Omental fat pad (tissue), 4 donors: ENCODE results near the gene NEK5. TPM values are rescaled to one million over a fixed set of nuclear protein-coding genes. Genes with fewer than 3 reads are reported as not detected.

ENCODE experiments used
- ATAC-seq: fragments of 150-250 bp; one replicate; pipeline ENCODE4 v1.9.1; 2016; ENCODE audit warnings: mild to moderate bottlenecking, moderate library complexity; ENCODE audit not compliant: low FRiP score
- DNase-seq: peaks from one replicate; pipeline ENCODE4 v3.0.0-alpha.2; 2019; ENCODE audit warnings: low spot score
- total RNA-seq, 4 donors: library from RNA; depleted of rRNA; stranded (reverse); fragments of >200 nt; gene quantifications; one replicate each; pipeline ENCODE4 v1.1.0, GENCODE V29; 2016
- TF ChIP-seq, protein P1 (sequence below), 3 donors: fragments of 450-650 bp; IDR thresholded peaks; one replicate each; pipeline ENCODE4 v1.5.1; 2016 to 2017; ENCODE audit warnings: antibody characterized with exemption in 3 of 3, mild to moderate bottlenecking in 3 of 3, moderate library complexity in 2 of 3

NEK5 gene
- total RNA-seq, 4 donors from 2014 or later = 0.32 to 2.5 (median 0.52) TPM

DNA sequence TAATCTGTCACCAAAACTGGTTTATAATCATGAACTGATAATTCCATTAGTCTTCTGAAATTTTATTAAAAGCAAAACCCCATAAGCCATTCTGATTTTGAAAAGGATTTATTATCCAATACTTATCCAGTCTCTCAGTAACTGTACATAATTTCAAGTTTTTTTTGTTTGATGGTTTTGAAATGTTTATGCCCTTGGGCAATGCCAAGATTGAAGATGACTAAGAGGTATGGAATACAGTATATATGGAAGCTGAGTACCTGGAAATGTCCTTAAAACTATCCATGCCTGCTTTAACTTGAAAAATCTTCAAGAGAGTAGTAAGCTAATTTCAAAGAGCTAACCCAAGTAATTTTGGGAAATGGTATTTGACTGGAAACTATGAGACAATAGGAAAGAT is 1.8 kb upstream of the NEK5 start:
- no peak for DNase-seq
- TF ChIP-seq, protein P1, sequence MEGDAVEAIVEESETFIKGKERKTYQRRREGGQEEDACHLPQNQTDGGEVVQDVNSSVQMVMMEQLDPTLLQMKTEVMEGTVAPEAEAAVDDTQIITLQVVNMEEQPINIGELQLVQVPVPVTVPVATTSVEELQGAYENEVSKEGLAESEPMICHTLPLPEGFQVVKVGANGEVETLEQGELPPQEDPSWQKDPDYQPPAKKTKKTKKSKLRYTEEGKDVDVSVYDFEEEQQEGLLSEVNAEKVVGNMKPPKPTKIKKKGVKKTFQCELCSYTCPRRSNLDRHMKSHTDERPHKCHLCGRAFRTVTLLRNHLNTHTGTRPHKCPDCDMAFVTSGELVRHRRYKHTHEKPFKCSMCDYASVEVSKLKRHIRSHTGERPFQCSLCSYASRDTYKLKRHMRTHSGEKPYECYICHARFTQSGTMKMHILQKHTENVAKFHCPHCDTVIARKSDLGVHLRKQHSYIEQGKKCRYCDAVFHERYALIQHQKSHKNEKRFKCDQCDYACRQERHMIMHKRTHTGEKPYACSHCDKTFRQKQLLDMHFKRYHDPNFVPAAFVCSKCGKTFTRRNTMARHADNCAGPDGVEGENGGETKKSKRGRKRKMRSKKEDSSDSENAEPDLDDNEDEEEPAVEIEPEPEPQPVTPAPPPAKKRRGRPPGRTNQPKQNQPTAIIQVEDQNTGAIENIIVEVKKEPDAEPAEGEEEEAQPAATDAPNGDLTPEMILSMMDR (IDR thresholded peaks at IDR 0.05) = no peak

DNA sequence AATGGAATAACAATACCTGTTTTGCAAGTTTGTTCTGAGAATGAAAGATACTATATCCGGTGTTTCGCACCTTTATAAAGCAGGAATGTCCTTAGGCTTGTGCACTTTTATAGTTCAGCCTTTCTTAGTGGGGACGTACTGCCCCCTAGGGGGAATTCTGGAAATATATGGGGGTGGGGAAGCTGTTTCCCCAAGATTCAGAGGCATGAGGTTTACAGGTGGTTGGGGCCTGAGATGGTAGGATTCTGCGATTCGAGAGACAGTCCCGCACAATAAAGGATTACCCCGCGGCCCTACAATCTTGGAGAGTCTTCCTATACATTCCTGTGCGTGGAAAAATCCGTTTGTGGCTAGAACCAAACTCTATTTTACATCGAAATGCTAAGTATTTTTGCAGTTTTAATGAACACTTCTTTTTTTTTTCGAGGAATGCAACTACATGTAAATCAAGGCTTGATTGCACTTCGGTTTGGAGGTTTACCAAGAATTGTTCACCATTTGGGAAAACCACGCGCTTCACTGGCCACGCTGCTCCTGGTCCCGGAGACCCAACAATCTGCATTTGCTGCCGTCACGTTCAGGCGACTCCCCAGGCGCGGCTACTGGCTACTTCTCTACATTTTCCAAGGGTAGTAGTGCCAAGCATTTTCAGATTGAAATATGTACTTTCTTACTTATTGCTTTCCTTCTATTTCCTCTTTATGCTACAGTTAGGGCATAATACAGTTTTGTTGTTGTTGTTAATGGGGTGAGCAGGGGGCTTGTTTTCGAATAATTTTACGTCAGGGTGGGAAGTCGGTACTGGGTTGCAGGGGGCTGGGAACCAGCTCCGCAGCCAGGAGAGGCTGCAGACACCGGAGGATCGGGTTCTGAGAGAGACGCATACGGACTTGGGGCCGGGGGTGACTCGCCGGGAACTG is 830 bp downstream of the NEK5 start:
- TF ChIP-seq, protein P1 (IDR thresholded peaks at IDR 0.05) = no peak
- ATAC-seq (peak; percentile 74), DNase-seq (no peak)

More for the DNA sequence above, 1.8 kb upstream of the NEK5 start:
- no peak for ATAC-seq

DNA sequence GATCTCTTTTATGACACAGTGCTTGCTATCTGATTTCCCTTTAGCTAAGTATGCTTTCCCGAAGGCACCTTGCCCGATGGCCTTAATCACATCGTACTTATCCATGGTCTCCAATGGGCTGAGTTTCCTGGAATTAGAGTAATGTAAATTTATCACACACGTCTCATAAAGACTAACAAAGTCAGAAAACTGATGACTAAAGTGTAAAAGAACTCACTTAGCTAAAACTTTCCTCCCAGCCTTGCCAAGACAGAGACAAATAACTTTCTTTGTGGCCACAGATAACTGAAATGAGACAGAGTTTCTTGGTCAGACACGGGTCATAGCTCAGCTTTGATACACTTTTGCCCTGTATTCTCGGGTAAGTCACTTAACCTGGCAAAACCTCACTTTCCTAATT is 1.5 kb downstream of the NEK5 start:
- DNase-seq (no peak), ATAC-seq (peak; percentile 74)
- TF ChIP-seq, protein P1 (IDR thresholded peaks at IDR 0.05) = no peak

DNA sequence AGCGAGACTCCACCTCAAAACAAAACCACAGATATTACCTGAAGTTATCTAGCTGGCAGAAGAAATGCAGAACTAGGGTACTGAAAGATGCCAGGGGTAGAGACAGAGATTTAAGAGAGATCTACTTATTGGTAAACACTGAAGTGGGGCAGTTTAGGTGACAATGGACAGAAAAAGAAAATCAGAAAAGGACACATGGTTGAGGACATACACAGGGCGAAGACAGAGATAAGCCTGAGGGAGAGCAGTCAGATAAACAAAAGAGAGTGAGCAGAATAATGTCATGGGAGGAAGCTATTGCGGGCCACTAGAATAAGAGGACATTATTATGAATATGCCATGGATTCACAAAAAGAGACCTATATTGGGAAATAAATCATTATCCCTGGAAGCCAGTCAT is 3.3 kb downstream of the NEK5 start:
- no peak for DNase-seq
- TF ChIP-seq, protein P1 (IDR thresholded peaks at IDR 0.05) = no peak
- ATAC-seq = no peak

DNA sequence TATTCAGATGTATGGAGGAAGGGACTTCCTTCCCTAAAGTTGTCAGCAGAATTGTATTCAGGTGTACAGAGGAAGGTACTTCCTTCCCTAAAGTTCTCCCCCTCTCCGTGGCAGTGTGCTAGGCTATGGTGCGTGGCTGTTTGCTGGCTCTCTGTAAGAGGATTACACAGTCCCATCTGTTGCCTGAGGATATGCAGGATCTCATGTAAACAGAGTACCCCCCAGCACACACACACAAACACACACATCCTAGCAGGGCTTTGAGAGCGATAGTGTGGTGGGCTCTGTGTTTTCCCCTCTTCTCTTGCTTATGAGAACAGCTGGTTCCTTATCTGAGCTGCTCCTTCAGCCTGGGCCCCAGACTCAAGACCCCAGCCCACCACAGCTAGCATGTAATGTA is 10.3 kb downstream of the NEK5 start:
- no peak for DNase-seq
- TF ChIP-seq, protein P1 (IDR thresholded peaks at IDR 0.05) = no peak

DNA sequence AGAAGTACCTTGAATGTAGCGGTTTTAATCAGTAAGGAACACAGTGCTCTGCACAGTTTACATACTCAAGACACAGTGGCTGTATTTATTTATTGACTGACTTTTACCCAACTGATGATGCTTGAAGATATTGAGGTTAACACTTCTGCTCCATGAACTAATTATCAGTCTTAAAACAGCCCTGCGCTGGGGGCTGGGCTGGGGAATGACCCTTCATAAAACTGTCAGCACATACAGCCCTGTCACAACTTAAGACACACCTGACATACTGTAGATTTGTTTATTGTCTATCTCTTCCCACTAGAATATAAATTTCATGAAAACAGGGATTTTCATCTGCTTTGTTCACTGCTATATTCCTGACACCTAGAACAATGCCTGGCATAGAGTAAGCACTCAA is 10.8 kb downstream of the NEK5 start:
- ATAC-seq = no peak
- TF ChIP-seq, protein P1 (IDR thresholded peaks at IDR 0.05) = no peak
- no peak for DNase-seq

More for the DNA sequence above, 10.3 kb downstream of the NEK5 start:
- ATAC-seq = no peak

DNA sequence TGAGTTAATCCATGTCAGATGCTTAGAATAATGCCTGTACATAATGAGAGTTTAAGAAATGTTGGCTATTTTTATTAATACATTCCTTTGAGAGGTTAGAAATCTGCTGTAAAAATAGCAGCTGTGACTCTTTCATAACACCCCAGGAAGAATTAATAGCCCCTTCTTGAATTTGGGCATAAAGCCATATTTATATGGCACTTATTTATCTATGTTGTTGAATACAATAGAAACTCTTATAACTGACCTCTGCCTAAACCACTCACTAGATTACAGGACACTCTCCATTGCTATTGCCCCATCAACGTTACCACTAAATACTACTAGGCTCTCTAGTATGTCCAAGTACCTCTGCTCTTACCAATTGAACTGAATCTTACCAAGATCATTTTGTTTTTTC is 16.3 kb downstream of the NEK5 start:
- TF ChIP-seq, protein P1 (IDR thresholded peaks at IDR 0.05) = no peak
- no peak for DNase-seq
- no peak for ATAC-seq
